ENCODE results near the gene FKTN. TPM values are rescaled to one million over a fixed set of nuclear protein-coding genes. Genes with fewer than 3 reads are reported as not detected.

FKTN gene
- 7.2 and 17.2 TPM in 2 replicates for total RNA-seq

DNA sequence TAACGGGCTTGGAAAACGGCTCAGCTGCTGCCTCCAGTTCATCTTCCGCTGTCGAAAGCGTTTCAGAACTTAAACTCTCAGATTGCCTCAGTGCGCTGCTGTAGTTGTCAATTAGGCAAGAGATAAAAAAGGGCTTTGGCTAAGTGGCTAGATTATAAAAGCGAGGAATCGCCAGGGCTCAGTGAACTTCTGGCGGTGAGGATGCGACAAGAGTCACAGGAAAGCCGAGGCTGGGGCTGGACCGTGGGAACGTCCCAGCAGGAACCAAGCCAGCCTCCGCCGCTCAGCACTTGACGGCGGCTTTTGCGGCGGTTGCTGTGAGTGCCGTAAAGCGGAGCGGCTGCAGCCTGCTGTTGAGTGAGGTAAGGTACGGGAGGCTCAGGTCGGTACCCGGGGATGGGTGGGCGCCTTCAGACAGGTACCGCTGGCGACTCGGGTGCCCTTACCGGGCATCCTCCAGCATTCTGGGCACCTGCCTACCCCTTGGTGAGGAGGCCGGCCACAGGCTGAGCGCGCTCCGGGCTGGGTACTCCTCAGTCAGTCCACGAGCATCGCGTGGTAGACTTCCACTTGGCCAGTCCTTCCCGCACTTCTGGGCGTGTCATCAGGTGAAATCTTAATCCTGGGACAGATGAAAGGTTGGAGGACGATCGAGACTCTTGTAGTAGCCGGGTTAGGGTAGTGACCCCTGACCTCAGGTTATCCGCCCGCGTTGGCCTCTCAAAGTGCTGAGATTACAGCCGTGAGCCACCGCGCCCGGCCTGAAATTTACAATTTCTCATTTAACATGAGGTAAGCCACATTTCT, at the start of gene FKTN:
Gene FKTN, plus strand, starts transcription at position 328 of the 807 bp plus-strand sequence. CDS start 16,902 bp downstream, outside the sequence.

DNA sequence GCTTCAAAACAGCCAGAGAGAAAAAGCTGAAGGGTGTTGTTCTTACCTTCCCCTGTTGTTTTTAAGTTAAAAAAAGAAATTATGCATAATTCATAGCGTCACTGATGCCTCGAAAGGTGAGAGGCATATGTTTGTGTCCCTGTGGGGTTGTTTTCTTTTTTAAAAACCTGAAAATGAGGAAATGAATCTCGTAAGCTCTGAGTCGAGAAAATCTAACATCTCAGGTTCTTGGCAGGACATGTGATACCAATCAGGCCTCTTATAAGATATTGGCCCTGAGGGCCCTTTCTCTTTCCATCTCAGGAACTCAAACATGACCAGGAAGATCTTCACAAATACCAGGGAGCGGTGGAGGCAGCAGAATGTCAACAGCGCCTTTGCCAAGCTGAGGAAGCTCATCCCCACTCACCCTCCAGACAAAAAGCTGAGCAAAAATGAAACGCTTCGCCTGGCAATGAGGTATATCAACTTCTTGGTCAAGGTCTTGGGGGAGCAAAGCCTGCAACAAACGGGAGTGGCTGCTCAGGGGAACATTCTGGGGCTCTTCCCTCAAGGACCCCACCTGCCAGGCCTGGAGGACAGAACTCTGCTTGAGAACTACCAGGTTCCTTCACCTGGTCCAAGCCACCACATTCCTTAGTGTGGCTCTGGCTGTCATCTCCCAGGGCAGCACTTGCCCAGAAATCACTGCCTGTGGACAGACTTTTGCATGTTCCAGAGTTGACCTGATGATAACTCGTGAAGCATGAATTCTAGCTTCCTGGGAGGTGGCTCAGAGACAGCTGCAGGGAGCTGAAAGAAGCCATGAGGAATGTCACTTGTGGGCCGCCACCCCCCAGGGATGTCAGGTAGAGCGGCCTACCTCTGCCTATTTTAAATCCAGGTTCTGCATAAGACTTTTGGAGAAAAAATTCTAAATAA, 104.5 kb downstream of the FKTN start, which contains the start of gene TAL2:
Gene TAL2, plus strand, starts transcription at position 274 of the 921 bp plus-strand sequence. Its CDS starts 40 bp downstream, at position 314.

Other genes starting within 250 kb of the FKTN start
- gene FSD1L, start 110.1 kb upstream of the FKTN start, total RNA-seq, result 2.1 and 3.4 TPM in 2 replicates
- not detected in 2 replicates for gene TAL2, start 104.3 kb downstream of the FKTN start, total RNA-seq
- 6.2 and 8.3 TPM in 2 replicates for gene TMEM38B, start 136.4 kb downstream of the FKTN start, total RNA-seq

Measured in dermis lymphatic vessel endothelial cell (primary cell).